SK-N-SH (cell line): ENCODE measurements around the gene DRAP1. TPM values are rescaled to one million over a fixed set of nuclear protein-coding genes. Genes with fewer than 3 reads are reported as not detected.

ENCODE experiments used
- CTCF ChIA-PET: fragments of 300-600, 350-600 bp; formaldehyde crosslinking; extraction: SDS; loops from one replicate; lab custom pipeline; 2021; lab: Yijun Ruan, JAX
- POLR2A ChIA-PET: fragments of 350-600 bp; sonication (Branson Sonifier 250); formaldehyde crosslinking; extraction: SDS; loops from one replicate; lab custom pipeline; 2020; ENCODE audit warnings: antibody characterized with exemption, inconsistent platforms; lab: Yijun Ruan, JAX
- DNase-seq: peaks from one replicate; pipeline ENCODE4 v3.0.0; 2012
- H2AFZ ChIP-seq: fragments of 200-600 bp; sonication (generic); 2 replicates; pipeline ENCODE4 v1.8.1; 2016; ENCODE audit warnings: antibody characterized with exemption, mild to moderate bottlenecking, low read depth
- H3F3A ChIP-seq: fragments of 200-600 bp; sonication (generic); replicated peaks from 2 replicates; pipeline ENCODE3; 2016; ENCODE audit warnings: antibody characterized with exemption, mild to moderate bottlenecking; ENCODE audit not compliant: insufficient read depth
- H3K27ac ChIP-seq, 2 experiments: fragments of 200-500 bp in 1 of 2; fragments of 200-600 bp in 1 of 2; sonication (Bioruptor generic) in 1 of 2; sonication (generic), shearing (Covaris generic) in 1 of 2; 2 replicates each; pipeline versions ENCODE4 v1.5.1 to v1.6.1; 2014 to 2016; ENCODE audit warnings: low read depth in 2 of 2, inconsistent platforms in 1 of 2, low read length in 1 of 2, mild to moderate bottlenecking in 1 of 2, mixed read lengths in 1 of 2
- H3K27me3 ChIP-seq: fragments of 200-600 bp; sonication (generic), shearing (Covaris generic); 2 replicates; pipeline ENCODE4 v1.6.1; 2016; ENCODE audit warnings: mixed run types; ENCODE audit not compliant: insufficient read depth
- H3K36me3 ChIP-seq, 2 experiments: fragments of 200-500 bp in 1 of 2; fragments of 200-600 bp in 1 of 2; sonication (Bioruptor generic) in 1 of 2; sonication (generic) in 1 of 2; replicated peaks in 1 of 2; 2 replicates each; pipeline versions ENCODE3 to v1.5.1; 2014 to 2016; ENCODE audit warnings: low read length in 1 of 2, mild to moderate bottlenecking in 1 of 2; ENCODE audit not compliant: insufficient read depth in 2 of 2, control insufficient read depth in 1 of 2
- H3K4me1 ChIP-seq, 2 experiments: fragments of 200-500 bp in 1 of 2; fragments of 200-600 bp in 1 of 2; sonication (Bioruptor generic) in 1 of 2; sonication (generic), shearing (Covaris generic) in 1 of 2; 2 replicates each; pipeline versions ENCODE4 v1.5.1 to v1.6.1; 2014 to 2016; ENCODE audit warnings: low read depth in 1 of 2, low read length in 1 of 2, mixed run types in 1 of 2; ENCODE audit not compliant: insufficient read depth in 2 of 2, control insufficient read depth in 1 of 2
- H3K4me2 ChIP-seq: fragments of 200-600 bp; sonication (generic), shearing (Covaris generic); 2 replicates; pipeline ENCODE4 v1.6.1; 2017; ENCODE audit warnings: mixed run types
- H3K4me3 ChIP-seq, 2 experiments: fragments of 200-500 bp in 1 of 2; fragments of 200-600 bp in 1 of 2; sonication (Bioruptor generic) in 1 of 2; sonication (generic), shearing (Covaris generic) in 1 of 2; 2 replicates each; pipeline versions ENCODE4 v1.5.1 to v1.8.1; 2014 to 2016; ENCODE audit warnings: low read depth in 2 of 2, inconsistent platforms in 1 of 2, low read length in 1 of 2, mild to moderate bottlenecking in 1 of 2, mixed read lengths in 1 of 2, moderate library complexity in 1 of 2
- H3K79me2 ChIP-seq: fragments of 200-600 bp; sonication (generic); 2 replicates; pipeline ENCODE4 v1.8.1; 2017; ENCODE audit warnings: mild to moderate bottlenecking; ENCODE audit not compliant: insufficient read depth
- H3K9ac ChIP-seq: fragments of 200-600 bp; sonication (generic); 2 replicates; pipeline ENCODE4 v1.6.1; 2017; ENCODE audit warnings: mixed run types
- H3K9me2 ChIP-seq: fragments of 200-600 bp; sonication (generic); 2 replicates; pipeline ENCODE4 v1.6.1; 2017; ENCODE audit warnings: mixed run types
- H3K9me3 ChIP-seq: fragments of 200-600 bp; sonication (generic); 2 replicates; pipeline ENCODE4 v1.6.1; 2017; ENCODE audit warnings: mixed run types, mild to moderate bottlenecking, moderate library complexity
- H4K20me1 ChIP-seq: fragments of 200-600 bp; sonication (generic); 2 replicates; pipeline ENCODE4 v1.6.1; 2017; ENCODE audit warnings: mild to moderate bottlenecking, mixed run types; ENCODE audit not compliant: insufficient read depth
- ELF1 ChIP-seq: IDR thresholded peaks from 2 replicates; pipeline ENCODE4 v1.4.0; 2012
- EP300 ChIP-seq, 2 experiments: IDR thresholded peaks; 2 replicates each; pipeline versions ENCODE4 v1.4.0 to v1.6.1; 2012; ENCODE audit warnings: borderline replicate concordance in 1 of 2, low read depth in 1 of 2, low read length in 1 of 2
- EZH2phosphoT487 ChIP-seq: fragments of 200-600 bp; sonication (generic); IDR thresholded peaks from 2 replicates; pipeline ENCODE4 v1.6.1; 2017; ENCODE audit warnings: low read depth, mixed run types, mild to moderate bottlenecking, antibody characterized with exemption, moderate library complexity, borderline replicate concordance
- JUND ChIP-seq: IDR thresholded peaks from 2 replicates; pipeline ENCODE4 v1.4.0; 2012
- MAX ChIP-seq: IDR thresholded peaks from 2 replicates; pipeline ENCODE4 v1.4.0; 2012; ENCODE audit warnings: low read depth
- REST ChIP-seq: IDR thresholded peaks from 2 replicates; pipeline ENCODE4 v1.6.1; 2012; ENCODE audit warnings: mild to moderate bottlenecking, low read depth, low read length, moderate library complexity
- RFX5 ChIP-seq: IDR thresholded peaks from 2 replicates; pipeline ENCODE4 v1.6.1; 2012; ENCODE audit warnings: mild to moderate bottlenecking, improper control_type of control experiment, low read length
- SMC3 ChIP-seq: IDR thresholded peaks from 2 replicates; pipeline ENCODE4 v1.6.1; 2012; ENCODE audit warnings: low read depth, low read length, improper control_type of control experiment
- WGBS: methylation state at CpG from one replicate; pipeline ENCODE4 v1.1.6; 2017; ENCODE audit warnings: low lambda C conversion rate; 5-methylcytosine and 5-hydroxymethylcytosine counted together
- polyA plus RNA-seq, 3 experiments: library from polyadenylated mRNA; depleted of rRNA; stranded (reverse); fragments of >200 nt; gene quantifications; 2 replicates each; pipeline ENCODE4 v1.2.3, GENCODE V29; 2012

The DRAP1 gene
- polyA plus RNA-seq, 1 of the 3 experiments (the other 2 are of a cell fraction) = 464 TPM

GRCh38 chr11:65967329-65967934 is 48.2 kb downstream of the DRAP1 start:
- Histone ChIP-seq H3F3A (peaks cover 6% of the 10 kb centered on the region), H3K4me3 (no peak overlapping the region), H3K9ac (no peak overlapping the region), H3K9me2 (no peaks in the 10 kb centered on the region), H3K79me2 (peaks cover 41% of the 10 kb centered on the region), H2AFZ (no peak overlapping the region), H3K27me3 (no peaks in the 10 kb centered on the region), H3K27ac (no peak overlapping the region), H3K9me3 (no peaks in the 10 kb centered on the region), H3K4me2 (no peak overlapping the region), H4K20me1 (peaks cover 9% of the 10 kb centered on the region; the same call in 1 of the 2 replicates), H3K4me1 (peaks cover 8 to 10% of the 10 kb centered on the region in 2 experiments; a peak in 3 of 4 replicates), H3K36me3 (peaks cover 47 to 54% of the 10 kb centered on the region in 2 experiments)
- whole genome bisulfite sequencing = 94% methylated on average over 24 of the region's 30 CpGs
- CTCF ChIA-PET = interaction anchor here (1.3 to 1.4 kb wide), 3 partner anchors 21 to 83 kb away, joined by 4 to 5 read pairs (median 4); no protein-coding TSS in a partner anchor
- POLR2A ChIA-PET = interaction anchor here (0.6 kb wide), 1 partner anchor 75 kb away, joined by 3 read pairs; no protein-coding TSS in a partner anchor
- no peak for TF ChIP-seq EP300 (IDR thresholded peaks at IDR 0.05; ENCODE audit: borderline replicate concordance in 1 of 2, low read depth in 1 of 2, low read length in 1 of 2)
- no peak for TF ChIP-seq RFX5
- DNase-seq = no peak

GRCh38 chr11:65968600-65969482 is 49.6 kb downstream of the DRAP1 start:
- peaks cover 9% of the 10 kb centered on the region for H3F3A ChIP-seq
- no peak overlapping the region for H3K4me2 ChIP-seq
- no peak for DNase-seq
- CTCF ChIA-PET = interaction anchor here (1.3 to 2.2 kb wide), 2 partner anchors 84 to 85 kb away, joined by 4 to 8 read pairs; no protein-coding TSS in a partner anchor
- POLR2A ChIA-PET = no interaction called here
- TF ChIP-seq MAX (no peak), SMC3 (no peak), JUND (no peak), ELF1 (no peak), REST (no peak), EZH2phosphoT487 (no peak)
- no peak overlapping the region for H3K4me3 ChIP-seq
- 0 out of 4 replicates have a peak, but pooled peaks cover 0 to under 1% of the 10 kb centered on the region in 2 experiments for H3K4me1 ChIP-seq
- WGBS = 89% methylated on average over 13 of the region's 15 CpGs
- no peaks in the 10 kb centered on the region for H3K9me2 ChIP-seq
- no peak overlapping the region for H2AFZ ChIP-seq
- no peaks in the 10 kb centered on the region for H3K27me3 ChIP-seq
- H3K9ac ChIP-seq = no peak overlapping the region
- 0 out of 2 replicates have a peak, but pooled peaks cover 5% of the 10 kb centered on the region for H4K20me1 ChIP-seq
- no peak overlapping the region for H3K27ac ChIP-seq
- H3K79me2 ChIP-seq = peaks cover 27% of the 10 kb centered on the region
- peaks cover 50 to 61% of the 10 kb centered on the region in 2 experiments for H3K36me3 ChIP-seq
- no peaks in the 10 kb centered on the region for H3K9me3 ChIP-seq

Other genes starting within 250 kb of the DRAP1 start
- gene KAT5, start 207.2 kb upstream of the DRAP1 start, polyA plus RNA-seq (2012; rRNA removed) = 44.5 and 51.9 TPM in 2 replicates
- 43.9 and 50.9 TPM in 2 replicates for gene RNASEH2C, start 198.6 kb upstream of the DRAP1 start, polyA plus RNA-seq (2012; rRNA removed)
- gene AP5B1, start 138.4 kb upstream of the DRAP1 start, polyA plus RNA-seq (2012; rRNA removed) = 3.8 and 4.6 TPM in 2 replicates
- gene OVOL1, start 132.4 kb upstream of the DRAP1 start, polyA plus RNA-seq (2012; rRNA removed) = not detected in 2 replicates
- 0.81 and 1.0 TPM in 2 replicates for gene SNX32, start 85.5 kb upstream of the DRAP1 start, polyA plus RNA-seq (2012; rRNA removed)
- gene CFL1, start 61.2 kb upstream of the DRAP1 start, polyA plus RNA-seq (2012; rRNA removed) = 2,761 and 4,252 TPM in 2 replicates
- gene MUS81, start 59.0 kb upstream of the DRAP1 start, polyA plus RNA-seq (2012; rRNA removed) = 39.7 and 58.2 TPM in 2 replicates
- 194 and 203 TPM in 2 replicates for gene EFEMP2, start 46.6 kb upstream of the DRAP1 start, polyA plus RNA-seq (2012; rRNA removed)
- 0.49 and 0.68 TPM in 2 replicates for gene CTSW, start 39.6 kb upstream of the DRAP1 start, polyA plus RNA-seq (2012; rRNA removed)
- gene FIBP, start 31.0 kb upstream of the DRAP1 start, polyA plus RNA-seq (2012; rRNA removed) = 159 and 190 TPM in 2 replicates
- 34.2 and 52.8 TPM in 2 replicates for gene CCDC85B, start 28.8 kb upstream of the DRAP1 start, polyA plus RNA-seq (2012; rRNA removed)
- 17.9 and 30.1 TPM in 2 replicates for gene FOSL1, start 19.0 kb upstream of the DRAP1 start, polyA plus RNA-seq (2012; rRNA removed)
- gene C11orf68, start 364 bp upstream of the DRAP1 start, polyA plus RNA-seq (2012; rRNA removed) = 54.4 and 65.3 TPM in 2 replicates
- not detected in 2 replicates for gene TSGA10IP, start 26.1 kb downstream of the DRAP1 start, polyA plus RNA-seq (2012; rRNA removed)
- 39.2 and 73.6 TPM in 2 replicates for gene SART1, start 42.3 kb downstream of the DRAP1 start, polyA plus RNA-seq (2012; rRNA removed)
- 28.9 and 31.4 TPM in 2 replicates for gene EIF1AD, start 82.7 kb downstream of the DRAP1 start, polyA plus RNA-seq (2012; rRNA removed)
- gene BANF1, start 83.1 kb downstream of the DRAP1 start, polyA plus RNA-seq (2012; rRNA removed) = 311 and 382 TPM in 2 replicates
- 0.60 and 0.90 TPM in 2 replicates for gene CST6, start 92.6 kb downstream of the DRAP1 start, polyA plus RNA-seq (2012; rRNA removed)
- 1.9 and 2.2 TPM in 2 replicates for gene CATSPER1, start 107.1 kb downstream of the DRAP1 start, polyA plus RNA-seq (2012; rRNA removed)
- 1.9 and 3.2 TPM in 2 replicates for gene GAL3ST3, start 129.7 kb downstream of the DRAP1 start, polyA plus RNA-seq (2012; rRNA removed)
- 90.9 and 128 TPM in 2 replicates for gene SF3B2, start 132.9 kb downstream of the DRAP1 start, polyA plus RNA-seq (2012; rRNA removed)
- gene PACS1, start 150.8 kb downstream of the DRAP1 start, polyA plus RNA-seq (2012; rRNA removed) = 24.8 and 37.3 TPM in 2 replicates